Stimulated activated CD8-positive, alpha-beta memory T cell treated with anti-CD3 and anti-CD28 coated beads, Interleukin-15, amount 100 ng/mL, for 24 hours (primary cell): ENCODE measurements around the gene ARSB.

ENCODE experiments used
- DNase-seq: peaks from one replicate; pipeline ENCODE4 v3.0.0-alpha.2; 2020; ENCODE audit warnings: low read depth

Gene ARSB

DNA sequence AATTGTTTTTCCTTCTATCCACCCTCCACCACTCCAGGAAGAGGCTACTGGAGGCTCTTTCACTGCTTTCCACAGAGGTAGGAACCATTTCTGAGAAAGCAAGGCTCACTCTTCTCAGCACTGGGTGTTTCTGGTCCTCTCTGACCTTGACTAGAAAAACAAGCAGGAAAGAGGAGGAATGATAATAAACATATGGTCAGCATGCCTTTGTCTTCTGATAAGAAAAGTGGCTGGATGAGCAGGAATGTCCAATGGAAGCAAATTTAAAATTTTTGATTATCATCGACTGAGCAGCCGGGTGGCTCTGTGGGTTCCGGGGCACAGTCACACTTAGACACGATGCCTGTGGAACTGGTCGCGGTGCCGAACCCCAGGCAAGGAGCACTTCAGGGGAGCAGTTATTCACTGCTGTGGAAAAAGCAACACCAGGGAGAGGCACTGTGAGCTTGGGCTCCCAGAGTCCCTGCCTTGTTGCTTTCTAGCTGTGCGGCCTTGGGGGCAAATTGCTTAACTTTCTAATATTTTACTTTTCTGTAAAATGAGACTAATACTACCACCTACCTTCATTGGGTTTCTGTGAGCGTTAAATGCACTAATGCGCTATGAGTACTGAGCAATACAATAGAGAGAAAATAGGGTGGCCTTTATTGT lies 179.5 kb downstream of the ARSB start:
- DNase-seq = no peak

DNA sequence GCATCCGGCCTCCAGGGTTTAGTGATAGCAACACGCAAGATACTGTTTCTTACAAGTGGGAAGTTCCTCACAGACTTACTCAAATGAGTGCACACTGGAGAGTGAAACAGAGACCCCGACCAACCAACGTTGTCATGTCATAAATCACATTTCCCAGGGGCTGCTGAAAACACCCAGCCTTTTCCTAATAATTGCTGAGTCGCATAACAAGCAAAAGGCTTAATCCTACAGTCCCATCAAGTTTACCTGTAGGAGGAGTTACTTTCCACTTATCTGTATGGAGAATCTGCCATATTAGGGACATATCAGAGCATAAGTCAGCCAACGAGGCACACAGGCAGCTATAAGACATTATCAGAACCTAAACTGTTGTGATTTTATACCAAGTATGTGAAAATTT lies 180.1 kb downstream of the ARSB start:
- DNase-seq = no peak

- no peak for DNase-seq
Observed at GRCh38 chr5:78803941-78804340, 181.2 kb downstream of the ARSB start.

DNA sequence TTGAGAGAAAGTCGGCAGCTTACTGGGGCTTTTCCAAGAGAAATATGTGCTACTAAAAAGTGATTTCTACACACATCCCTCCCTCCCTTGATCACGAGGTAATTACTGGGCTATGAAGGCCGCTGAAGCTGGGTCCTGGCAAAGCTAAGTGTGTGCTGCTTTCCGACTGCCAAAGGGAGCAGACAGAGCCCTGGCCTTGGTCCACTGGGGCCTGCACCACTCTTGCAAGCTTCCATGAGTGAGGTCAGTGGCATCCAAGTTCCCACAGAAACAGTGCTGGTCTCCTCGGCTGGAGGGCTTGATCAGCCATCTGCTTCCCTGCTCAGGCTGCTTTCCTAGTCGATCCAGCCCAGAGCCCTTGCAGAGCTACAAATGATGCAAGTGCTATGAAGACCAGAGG lies 181.8 kb downstream of the ARSB start:
- no peak for DNase-seq

DNA sequence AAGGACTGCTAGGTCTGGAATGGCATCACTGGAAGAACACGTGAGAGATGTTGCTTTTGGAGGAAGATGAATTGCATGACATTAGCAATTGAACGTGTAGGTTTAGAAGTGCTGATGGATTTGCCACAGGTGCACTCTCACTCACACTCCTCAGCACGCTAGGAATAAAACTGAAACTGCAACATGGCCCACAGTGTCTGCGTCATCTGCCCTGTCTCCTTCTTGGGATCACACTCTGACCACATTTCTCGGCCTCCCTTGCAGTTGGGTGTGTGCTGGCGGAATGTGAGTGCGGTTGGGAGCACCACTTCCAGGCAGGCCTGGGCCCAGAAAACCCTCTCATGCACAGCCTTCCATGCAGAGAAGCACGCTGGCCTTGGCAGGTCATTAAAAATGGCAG lies 183.7 kb downstream of the ARSB start:
- no peak for DNase-seq

DNA sequence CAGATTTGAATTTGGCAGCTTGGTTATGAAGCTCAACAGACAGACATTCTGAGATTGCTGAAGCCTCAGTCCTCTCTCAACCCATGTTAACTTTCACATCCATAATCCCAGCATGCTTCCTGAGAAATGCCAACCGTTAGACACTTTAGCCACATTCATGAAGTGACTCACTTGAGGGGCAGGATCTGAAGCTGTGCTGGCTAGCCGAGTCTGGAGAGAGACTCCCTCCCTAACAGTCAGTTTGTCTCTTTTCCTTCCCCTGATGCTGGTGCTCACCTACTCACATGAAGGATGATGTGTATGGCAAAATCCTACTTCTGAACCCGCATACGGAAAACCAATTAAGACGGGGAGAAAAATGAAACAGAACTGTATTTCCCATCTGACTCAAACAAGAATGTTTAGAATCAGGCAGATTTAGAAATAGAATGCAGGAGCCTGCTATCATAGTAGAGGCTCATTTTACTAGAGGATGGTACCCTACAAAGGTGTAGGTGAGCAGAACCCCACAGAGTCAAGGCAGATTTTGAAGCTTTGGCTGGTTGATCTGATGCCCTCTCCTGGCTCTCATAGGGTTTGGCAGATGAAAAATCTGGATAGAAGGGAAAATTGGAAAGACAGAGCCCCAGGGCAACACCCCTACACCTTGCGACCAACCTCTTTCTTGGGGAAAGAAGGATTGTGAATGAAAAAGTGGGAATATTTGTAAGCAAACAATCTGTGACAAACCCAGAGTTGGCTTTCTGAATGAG lies 185.7 kb downstream of the ARSB start:
- no peak for DNase-seq

- DNase-seq = no peak
Observed at GRCh38 chr5:78798673-78799029, 186.5 kb downstream of the ARSB start.

- no peak for DNase-seq
Observed at GRCh38 chr5:78797936-78798672, 187.0 kb downstream of the ARSB start.

DNA sequence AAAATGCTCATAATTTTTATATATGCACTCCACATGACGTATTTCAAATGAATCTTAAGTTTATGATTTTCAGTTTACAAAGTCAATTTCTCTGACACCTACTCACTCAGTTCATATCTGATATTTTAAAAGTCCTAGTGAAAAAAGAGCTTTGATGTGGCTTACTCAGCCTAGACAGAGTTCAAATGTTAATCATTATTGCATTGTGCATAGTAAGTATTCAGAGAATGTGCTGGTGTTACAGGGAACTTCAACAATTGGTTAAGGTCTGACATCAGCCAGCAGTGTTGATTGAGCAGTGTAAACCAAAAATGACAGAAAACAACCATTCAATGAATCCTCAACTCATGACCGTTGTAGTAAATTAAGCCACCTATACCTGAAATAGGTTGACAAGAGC lies 189.4 kb downstream of the ARSB start:
- DNase-seq = no peak

- DNase-seq = no peak
Observed at GRCh38 chr5:78794693-78795215, 190.4 kb downstream of the ARSB start.

DNA sequence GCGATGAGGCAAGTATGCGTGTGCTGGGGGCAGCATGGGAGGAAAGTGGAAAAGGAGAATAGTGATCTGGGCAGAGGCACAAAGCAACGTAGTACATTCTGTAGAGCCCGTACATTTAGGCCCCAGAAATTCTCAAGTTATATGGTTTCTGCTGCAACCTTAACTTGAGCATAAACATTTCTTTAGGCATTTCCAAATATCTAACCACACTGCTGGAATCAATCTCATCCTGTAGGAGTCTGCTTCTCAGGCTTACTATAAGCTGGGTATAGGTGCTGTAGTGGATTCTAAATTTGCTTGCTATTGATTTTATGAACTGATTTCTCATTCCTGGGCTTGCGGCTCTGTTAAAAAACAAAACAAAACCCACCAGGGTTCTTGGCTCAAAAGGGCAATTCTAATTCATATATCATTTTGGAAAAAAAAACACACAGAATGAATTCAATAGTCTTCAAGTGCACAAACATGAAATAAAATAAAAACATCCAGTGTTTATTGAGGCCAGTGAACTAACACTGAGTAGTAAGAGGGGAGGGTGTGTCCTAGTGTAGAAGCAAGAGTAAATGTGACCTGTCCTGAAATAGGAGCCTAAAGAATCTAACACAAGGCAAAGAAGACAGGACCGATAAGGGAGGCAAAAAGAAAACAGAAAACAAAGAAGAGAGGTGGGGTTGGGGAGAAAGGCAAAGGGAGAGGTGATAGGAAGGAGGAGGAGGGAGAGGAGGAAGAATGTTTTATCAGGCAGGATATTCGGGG lies 191.0 kb downstream of the ARSB start:
- no peak for DNase-seq

- DNase-seq = no peak
Observed at GRCh38 chr5:78792345-78793055, 192.6 kb downstream of the ARSB start.

- no peak for DNase-seq
Observed at GRCh38 chr5:78791501-78792100, 193.5 kb downstream of the ARSB start.

- no peak for DNase-seq
Observed at GRCh38 chr5:78787783-78788182, 197.3 kb downstream of the ARSB start.

- no peak for DNase-seq
Observed at GRCh38 chr5:78785454-78785853, 199.7 kb downstream of the ARSB start.

- no peak for DNase-seq
Observed at GRCh38 chr5:78783434-78784130, 201.5 kb downstream of the ARSB start.

DNA sequence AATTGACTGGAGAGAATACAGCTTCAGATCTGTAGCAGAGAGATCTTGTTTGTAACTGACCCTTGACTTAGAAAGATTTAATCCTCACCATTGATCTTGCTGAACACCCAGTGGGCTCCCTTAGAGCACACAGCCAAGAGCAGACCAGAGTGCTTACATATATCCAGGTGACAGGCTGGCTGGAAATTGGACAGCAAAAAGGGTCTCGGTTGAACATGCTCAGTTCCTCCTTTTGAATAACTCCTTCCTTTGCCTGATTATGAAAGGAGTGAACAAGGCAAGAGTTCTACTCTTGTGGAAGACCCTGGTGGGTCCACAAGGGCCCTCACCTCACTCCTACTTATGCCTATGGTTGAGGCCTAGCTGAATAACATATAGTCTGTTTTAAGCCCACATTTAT lies 202.4 kb downstream of the ARSB start:
- DNase-seq = no peak

DNA sequence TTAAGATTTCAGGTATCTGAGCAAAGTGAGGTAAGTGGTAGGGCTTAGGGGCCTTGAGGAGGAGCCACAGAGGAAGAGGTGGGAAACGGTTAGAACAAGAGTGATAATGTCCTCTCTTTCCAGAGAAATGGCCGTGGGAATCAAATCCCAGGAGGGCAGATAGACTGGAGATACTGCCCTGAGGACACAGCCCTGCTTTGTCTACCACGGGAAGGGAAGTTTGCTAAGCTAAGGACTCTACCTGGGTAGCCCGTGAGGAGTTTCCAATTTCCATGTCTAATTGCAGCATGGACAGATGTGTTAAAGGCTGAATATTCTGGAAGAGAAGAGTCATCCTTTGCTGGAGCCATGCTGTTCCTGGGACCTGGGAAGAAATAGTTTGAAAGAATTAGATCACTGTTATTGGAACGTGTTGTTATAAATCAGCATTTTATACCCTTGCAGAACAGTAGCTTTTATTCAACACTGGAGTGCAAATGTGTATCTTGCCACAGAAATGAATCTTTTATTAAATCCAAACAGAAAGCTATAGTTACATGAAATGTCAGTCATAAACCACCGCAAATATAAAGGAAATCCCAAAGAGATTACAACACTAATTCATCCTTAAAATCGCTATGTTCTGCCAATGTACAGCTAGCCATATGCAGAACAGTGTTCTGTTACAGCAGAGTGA lies 203.4 kb downstream of the ARSB start:
- no peak for DNase-seq

DNA sequence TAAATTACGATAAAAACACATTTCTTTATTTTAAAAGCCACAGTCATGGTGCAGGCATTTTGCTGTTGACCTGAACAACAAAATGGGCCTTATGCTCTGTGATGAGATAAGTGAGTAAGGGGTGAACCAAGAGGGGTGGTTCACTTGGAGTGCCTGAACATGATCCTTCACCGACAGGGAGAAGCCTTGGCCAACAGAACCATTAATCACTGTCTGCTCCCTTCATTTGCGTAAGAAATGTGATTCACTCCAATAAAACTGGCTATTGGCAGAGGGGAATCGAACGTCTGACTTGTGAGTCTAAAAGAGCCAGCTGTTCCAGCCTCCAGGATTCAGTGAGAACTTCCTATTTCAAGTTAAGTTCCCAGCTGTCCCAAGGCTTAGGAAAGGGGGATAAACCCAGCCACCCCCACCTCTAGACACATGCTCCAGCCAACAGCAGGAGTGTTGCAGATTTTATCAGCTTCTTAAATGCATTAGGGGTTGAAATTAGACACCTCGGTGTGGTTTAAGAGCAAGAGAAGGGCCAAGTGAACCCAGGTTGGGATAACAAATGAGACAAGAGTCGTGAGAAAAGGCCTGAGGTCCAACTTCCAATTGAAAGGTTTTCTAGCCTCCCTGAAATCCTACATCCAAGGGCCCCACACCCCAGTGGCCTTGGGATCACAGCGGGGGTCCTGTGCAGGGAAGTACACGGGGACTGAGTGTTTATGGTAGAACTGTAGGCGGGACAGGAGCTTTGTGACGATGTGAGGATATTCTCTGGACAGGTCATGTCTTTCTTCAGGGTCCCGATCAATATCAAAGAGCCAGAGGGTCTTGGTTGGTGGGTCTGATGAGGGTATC lies 205.1 kb downstream of the ARSB start:
- DNase-seq = no peak
